Prostate gland (tissue), 2 donors: ENCODE results near the gene HPN. TPM values are rescaled to one million over a fixed set of nuclear protein-coding genes. Genes with fewer than 3 reads are reported as not detected.

ENCODE experiments used
- DNase-seq: peaks from one replicate; pipeline ENCODE4 v3.0.0-alpha.2; 2019; ENCODE audit warnings: low spot score
- H3K27ac ChIP-seq, 2 donors: fragments of 200-600 bp; sonication (generic); 2 replicates each; pipeline ENCODE4 v1.5.1; 2017 to 2019
- H3K27me3 ChIP-seq: fragments of 200-600 bp; sonication (generic); replicated peaks from 2 replicates; pipeline ENCODE4 v1.5.1; 2019; ENCODE audit not compliant: insufficient read depth
- H3K36me3 ChIP-seq, 2 donors: fragments of 200-600 bp; sonication (generic); 1 replicate in 1 of 2; 2 replicates in 1 of 2; pipeline versions ENCODE4 v1.5.1 to v1.8.1; 2017 to 2019
- H3K4me1 ChIP-seq: fragments of 200-600 bp; sonication (generic); replicated peaks from 2 replicates; pipeline ENCODE4 v1.5.1; 2019
- H3K4me3 ChIP-seq, 2 donors: fragments of 200-600 bp; sonication (generic); 2 replicates each; pipeline ENCODE4 v1.5.1; 2017 to 2019
- H3K9me3 ChIP-seq: fragments of 200-600 bp; sonication (generic); 2 replicates; pipeline ENCODE4 v1.5.1; 2017
- CTCF ChIP-seq, 4 experiments: fragments of 200-600 bp in 2 of 4; fragments of 450-650 bp in 2 of 4; sonication (generic) in 2 of 4; IDR thresholded peaks; 1 replicate in 3 of 4; 2 replicates in 1 of 4; pipeline ENCODE4 v1.5.1; 2016 to 2019; ENCODE audit warnings: antibody characterized with exemption in 4 of 4, mild to moderate bottlenecking in 2 of 4, moderate library complexity in 2 of 4
- POLR2A ChIP-seq: fragments of 450-650 bp; IDR thresholded peaks from one replicate; pipeline ENCODE4 v1.6.1; 2016; ENCODE audit warnings: antibody characterized with exemption, mild to moderate bottlenecking
- POLR2AphosphoS5 ChIP-seq: sonication (generic); formaldehyde crosslinking; IDR thresholded peaks from one replicate; pipeline ENCODE4 v1.6.1; 2017; ENCODE audit warnings: antibody characterized with exemption
- WGBS: methylation state at CpG from one replicate; pipeline ENCODE4 v1.1.5; 2018; 5-methylcytosine and 5-hydroxymethylcytosine counted together
- intact Hi-C: fragments of 100-400 bp; cut with DNase I; formaldehyde crosslinking; loops from one replicate; pipeline ENCODE4 v1.14.2; 2022
- total RNA-seq, 2 donors: library from RNA; depleted of rRNA; stranded (reverse); fragments of >200 nt; gene quantifications; one replicate each; pipeline ENCODE4 v1.1.0, GENCODE V29; 2016

The HPN gene
- total RNA-seq, 2 donors from 2014 or later: 14.8 to 22.6 TPM

- TF ChIP-seq POLR2A (no peak), CTCF (IDR thresholded peaks at IDR 0.05) (no peak), POLR2AphosphoS5 (no peak)
- Histone ChIP-seq H3K36me3 (no peaks in the 10 kb centered on the region), H3K4me1 (no peaks in the 10 kb centered on the region), H3K27me3 (no peaks in the 10 kb centered on the region), H3K9me3 (no peaks in the 10 kb centered on the region), H3K27ac (no peak overlapping the region), H3K4me3 (no peak overlapping the region)
- DNase-seq: no peak
- intact Hi-C loops: loop anchor here (10.0 kb wide), 1 partner anchor 115 kb away; no protein-coding TSS in a partner anchor
- 87% methylated on average over 8 of the region's 8 CpGs for WGBS
These were observed 48.0 kb downstream of the HPN start for GRCh38 chr19:35089554-35089953.

- no peak for TF ChIP-seq POLR2A
- no peak for TF ChIP-seq POLR2AphosphoS5
- TF ChIP-seq CTCF (IDR thresholded peaks at IDR 0.05): no peak
- Histone ChIP-seq H3K4me3 (no peak overlapping the region), H3K9me3 (no peaks in the 10 kb centered on the region), H3K4me1 (no peaks in the 10 kb centered on the region), H3K27ac (no peak overlapping the region), H3K27me3 (no peaks in the 10 kb centered on the region), H3K36me3 (no peaks in the 10 kb centered on the region)
- WGBS: 40% methylated on average over 9 of the region's 9 CpGs
- DNase-seq: no peak
- intact Hi-C loops: no loop called here
These were observed 48.6 kb downstream of the HPN start for GRCh38 chr19:35090160-35090505.

- WGBS: 5% methylated on average over 31 of the region's 36 CpGs
- intact Hi-C loops: no loop called here
- Histone ChIP-seq H3K4me3 (peak overlapping the region in 1 of 2 donors; percentile 4), H3K36me3 (no peaks in the 10 kb centered on the region), H3K27me3 (no peaks in the 10 kb centered on the region), H3K9me3 (no peaks in the 10 kb centered on the region), H3K27ac (peak overlapping the region in 1 of 2 donors; percentile 32), H3K4me1 (no peaks in the 10 kb centered on the region)
- peak; percentile 73 for DNase-seq
- TF ChIP-seq CTCF (IDR thresholded peaks at IDR 0.05) (peak; percentile 19 to 78 (median 77)), POLR2AphosphoS5 (no peak)
These were observed 49.1 kb downstream of the HPN start for GRCh38 chr19:35090506-35091214.

GRCh38 chr19:35093430-35093829, 51.9 kb downstream of the HPN start:
- no peak for TF ChIP-seq POLR2AphosphoS5
- intact Hi-C loops: no loop called here
- WGBS: 82% methylated on average over 5 of the region's 5 CpGs
- H3K9me3 ChIP-seq: no peaks in the 10 kb centered on the region
- no peaks in the 10 kb centered on the region for H3K4me1 ChIP-seq
- H3K4me3 ChIP-seq: no peak overlapping the region
- H3K36me3 ChIP-seq: no peaks in the 10 kb centered on the region
- H3K27ac ChIP-seq: no peak overlapping the region
- H3K27me3 ChIP-seq: no peaks in the 10 kb centered on the region
- no peak for DNase-seq

- intact Hi-C loops: no loop called here
- H3K4me3 ChIP-seq: no peak overlapping the region
- H3K27ac ChIP-seq: no peak overlapping the region
- TF ChIP-seq CTCF (IDR thresholded peaks at IDR 0.05): no peak
- no peak for TF ChIP-seq POLR2A
- no peak for TF ChIP-seq POLR2AphosphoS5
- no peaks in the 10 kb centered on the region for H3K9me3 ChIP-seq
- H3K27me3 ChIP-seq: no peaks in the 10 kb centered on the region
- H3K36me3 ChIP-seq: no peaks in the 10 kb centered on the region
- 79% methylated on average over 4 of the region's 11 CpGs for WGBS
- H3K4me1 ChIP-seq: no peaks in the 10 kb centered on the region
- DNase-seq: no peak
These were observed 52.6 kb downstream of the HPN start for GRCh38 chr19:35093941-35094647.
